B cell (primary cell): ENCODE results near the gene HES7. TPM values are rescaled to one million over a fixed set of nuclear protein-coding genes. Genes with fewer than 3 reads are reported as not detected.
A peak's percentile ranks its signal among the peaks of the same experiment; 100 is the strongest.

Experiments
- ATAC-seq: fragments of 200-7000 bp; cut with Tn5 transposase; one replicate; pipeline ENCODE4 v1.10.0; 2021; ENCODE audit warnings: low read depth, mild to moderate bottlenecking, moderate number of reproducible peaks, moderate library complexity
- CTCF ChIA-PET: fragments of 350-600 bp; sonication (Branson Sonifier 250); formaldehyde crosslinking; loops from one replicate; lab custom pipeline; 2021; ENCODE audit warnings: antibody characterized with exemption, inconsistent platforms; lab: Charles Lee
- POLR2A ChIA-PET: fragments of 350-600 bp; sonication (Branson Sonifier 250); formaldehyde crosslinking; loops from one replicate; lab custom pipeline; 2021; ENCODE audit warnings: antibody characterized with exemption; lab: Charles Lee
- DNase-seq: peaks from one replicate; pipeline ENCODE4 v3.0.0; 2013
- H2AFZ ChIP-seq: 2 replicates; pipeline ENCODE4 v1.6.1; 2012; ENCODE audit warnings: mild to moderate bottlenecking, low read depth, low read length; ENCODE audit not compliant: insufficient read depth, poor library complexity, severe bottlenecking
- H3K27ac ChIP-seq, 2 donors: 1 replicate in 1 of 2; 2 replicates in 1 of 2; pipeline ENCODE4 v1.5.1; 2012 to 2013; ENCODE audit warnings: low read length in 2 of 2, mild to moderate bottlenecking in 2 of 2, moderate library complexity in 1 of 2
- H3K27me3 ChIP-seq, 4 experiments: fragments of 200-600 bp in 1 of 4; sonication (generic) in 1 of 4; replicated peaks in 1 of 4; 1 replicate in 2 of 4; 2 replicates in 2 of 4; pipeline versions ENCODE4 v1.6.1 to v1.7.0; 2013 to 2016; ENCODE audit warnings: low read length in 3 of 4, mild to moderate bottlenecking in 2 of 4, mixed read lengths in 1 of 4, moderate library complexity in 1 of 4; ENCODE audit not compliant: insufficient read depth in 4 of 4, control insufficient read depth in 3 of 4; ENCODE audit errors: control extremely low read depth in 1 of 4
- H3K36me3 ChIP-seq, 2 experiments: replicated peaks in 1 of 2; 1 replicate in 1 of 2; 2 replicates in 1 of 2; pipeline versions ENCODE4 v1.6.1 to v1.7.1; 2013; ENCODE audit warnings: low read length in 1 of 2; ENCODE audit not compliant: insufficient read depth in 2 of 2, control insufficient read depth in 1 of 2; ENCODE audit errors: control extremely low read depth in 1 of 2, extremely low read depth in 1 of 2
- H3K4me1 ChIP-seq, 2 donors: fragments of 200-600 bp in 1 of 2; sonication (generic) in 1 of 2; 1 replicate in 1 of 2; 2 replicates in 1 of 2; pipeline versions ENCODE4 v1.5.1 to v1.6.1; 2013 to 2017; ENCODE audit warnings: low read length in 2 of 2; ENCODE audit not compliant: control insufficient read depth in 2 of 2, insufficient read depth in 2 of 2
- H3K4me2 ChIP-seq: replicated peaks from 2 replicates; pipeline ENCODE3; 2012; ENCODE audit warnings: mild to moderate bottlenecking, low read depth, low read length; ENCODE audit not compliant: poor library complexity, severe bottlenecking
- H3K4me3 ChIP-seq, 5 experiments: fragments of 200-600 bp in 1 of 5; sonication (generic) in 1 of 5; 1 replicate in 3 of 5; 2 replicates in 2 of 5; pipeline versions ENCODE4 v1.5.1 to v1.7.0; 2011 to 2016; ENCODE audit warnings: low read length in 4 of 5, mild to moderate bottlenecking in 4 of 5, low read depth in 2 of 5, control low read depth in 1 of 5, moderate library complexity in 1 of 5; ENCODE audit not compliant: insufficient read depth in 1 of 5; ENCODE audit errors: control extremely low read depth in 1 of 5, extremely low read depth in 1 of 5
- H3K79me2 ChIP-seq: fragments of 200-600 bp; sonication (generic); one replicate; pipeline ENCODE4 v1.6.0; 2016; ENCODE audit warnings: low read length; ENCODE audit not compliant: control insufficient read depth, insufficient read depth
- H3K9ac ChIP-seq: fragments of 200-600 bp; sonication (generic); 2 replicates; pipeline ENCODE4 v1.6.1; 2017; ENCODE audit warnings: mild to moderate bottlenecking, low read length, moderate library complexity
- H3K9me3 ChIP-seq, 3 donors: one replicate each; pipeline versions ENCODE4 v1.6.1 to v1.7.1; 2013; ENCODE audit warnings: low read length in 2 of 3; ENCODE audit not compliant: control insufficient read depth in 2 of 3, insufficient read depth in 1 of 3; ENCODE audit errors: control extremely low read depth in 1 of 3
- H4K20me1 ChIP-seq: 2 replicates; pipeline ENCODE4 v1.6.0; 2012; ENCODE audit warnings: mild to moderate bottlenecking, low read length; ENCODE audit not compliant: insufficient read depth, control insufficient read depth, poor library complexity, severe bottlenecking
- H3K27ac Mint-ChIP-seq: one replicate; pipeline ENCODE4 v1.8.0; 2021; ENCODE audit warnings: mixed read lengths
- H3K27me3 Mint-ChIP-seq: one replicate; pipeline ENCODE4 v1.8.0; 2021; ENCODE audit warnings: mixed read lengths
- H3K4me1 Mint-ChIP-seq: one replicate; pipeline ENCODE4 v1.8.0; 2021; ENCODE audit warnings: mixed read lengths
- H3K4me3 Mint-ChIP-seq: one replicate; pipeline ENCODE4 v1.8.0; 2021; ENCODE audit warnings: mixed read lengths
- H3K9me3 Mint-ChIP-seq: one replicate; pipeline ENCODE4 v1.8.0; 2022; ENCODE audit warnings: mixed read lengths; ENCODE audit not compliant: insufficient read depth
- CTCF ChIP-seq: fragments of 200-600 bp; IDR thresholded peaks from one replicate; pipeline ENCODE4 v1.8.0; 2022; ENCODE audit warnings: antibody characterized with exemption, mild to moderate bottlenecking
- EZH2 ChIP-seq: IDR thresholded peaks from 2 replicates; pipeline ENCODE4 v1.6.1; 2012; ENCODE audit warnings: borderline replicate concordance, low read depth, mild to moderate bottlenecking, moderate library complexity, low read length; ENCODE audit not compliant: insufficient read depth, poor library complexity, severe bottlenecking
- WGBS: methylation state at CpG from one replicate; pipeline ENCODE4 v1.1.5; 2013; ENCODE audit warnings: missing lambda C conversion rate; ENCODE audit not compliant: insufficient coverage; 5-methylcytosine and 5-hydroxymethylcytosine counted together
- intact Hi-C: fragments of 100-400 bp; cut with micrococcal nuclease; formaldehyde crosslinking; loops from one replicate; pipeline ENCODE4 v1.10.0; 2022
- polyA plus RNA-seq: library from polyadenylated mRNA; depleted of rRNA; stranded (reverse); fragments of >200 nt; gene quantifications from 2 replicates; pipeline ENCODE4 v1.2.3, GENCODE V29; 2012
- total RNA-seq, 2 donors: library from RNA; stranded (reverse); fragments of 120-200 nt in 1 of 2; gene quantifications; 1 replicate in 1 of 2; 2 replicates in 1 of 2; pipeline versions ENCODE4 v1.2.3 to v1.2.4, GENCODE V29; 2013 to 2022

HES7 gene
- total and polyA plus RNA-seq, 2 donors (not counting 1 experiment from before 2014, with no cell fraction given): 0.34 TPM; not detected in 1

GRCh38 chr17:8118769-8119580, 4.9 kb downstream of the HES7 start:
- TF ChIP-seq CTCF (peak; percentile 92), EZH2 (no peak)
- H3K9me3 Mint-ChIP-seq: no peaks in the 10 kb centered on the region
- peak overlapping the region; percentile 61 to 85 (median 69) for H3K4me3 ChIP-seq
- peaks cover 0 to 22% (median 0%) of the 10 kb centered on the region in 3 donors for H3K9me3 ChIP-seq
- peak overlapping the region; percentile 72 for H3K9ac ChIP-seq
- peaks cover 21% of the 10 kb centered on the region for H4K20me1 ChIP-seq
- ATAC-seq (peak; percentile 68), DNase-seq (peak; percentile 92)
- ChIA-PET CTCF (interaction anchor here (0.7 to 20.5 kb wide), 31 partner anchors 9 to 296 kb away, joined by 3 to 360 read pairs (median 8); partner anchors contain the start of genes AURKB, BORCS6, CTC1 and PER1), POLR2A (interaction anchor here (0.6 to 3.1 kb wide), 13 partner anchors 20 to 189 kb away, joined by 3 to 23 read pairs (median 11); partner anchors contain the start of genes CTC1 and VAMP2)
- WGBS: under 1% methylated on average over 26 of the region's 38 CpGs
- H3K4me2 ChIP-seq: peak overlapping the region; percentile 91
- H2AFZ ChIP-seq: peak overlapping the region; percentile 77
- H3K79me2 ChIP-seq: no peaks in the 10 kb centered on the region
- peak overlapping the region; percentile 98 for H3K27ac Mint-ChIP-seq
- H3K27me3 ChIP-seq: peaks cover 0 to 73% (median 49%) of the 10 kb centered on the region in 4 experiments
- intact Hi-C loops: loop anchor here (1.0 to 5.0 kb wide), 10 partner anchors 19 to 182 kb away; no protein-coding TSS in a partner anchor
- no peaks in the 10 kb centered on the region for H3K36me3 ChIP-seq
- H3K4me1 ChIP-seq: peaks cover 53 to 61% of the 10 kb centered on the region in 2 donors
- peak overlapping the region; percentile 94 for H3K4me3 Mint-ChIP-seq
- H3K27me3 Mint-ChIP-seq: peaks cover 57% of the 10 kb centered on the region
- peak overlapping the region; percentile 13 to 34 for H3K27ac ChIP-seq
- peaks cover 56% of the 10 kb centered on the region for H3K4me1 Mint-ChIP-seq
